Fibroblast of peridontal ligament (primary cell): ENCODE data around the gene GEMIN2.
A peak's percentile ranks its signal among the peaks of the same experiment; 100 is the strongest.
"Not testable (repeated sequence)": the region's sequence is repeated elsewhere in the genome, so short reads cannot be mapped to it uniquely, and the experiment has no call there.

ENCODE experiments used
- DNase-seq: peaks from one replicate; pipeline ENCODE4 v3.0.0-alpha.2; 2010; ENCODE audit errors: extremely low read depth

GEMIN2 gene

GRCh38 chr14:39114073-39114838 lies at the start of gene GEMIN2:
GEMIN2 (plus strand) TSS chr14:39114323; CDS start chr14:39114339, 16 bp downstream.
- DNase-seq: peak; percentile 95

- DNase-seq: not testable (repeated sequence)
Observed at GRCh38 chr14:39069169-39069805, 44.8 kb upstream of the GEMIN2 start.

- no peak for DNase-seq
Observed at GRCh38 chr14:39069923-39070322, 44.2 kb upstream of the GEMIN2 start.

GRCh38 chr14:39071096-39071495 lies 43.0 kb upstream of the GEMIN2 start:
- DNase-seq: no peak

- no peak for DNase-seq
Observed at GRCh38 chr14:39080886-39081285, 33.2 kb upstream of the GEMIN2 start.

- DNase-seq: no peak
Observed at GRCh38 chr14:39083127-39083526, 31.0 kb upstream of the GEMIN2 start.

- DNase-seq: peak; percentile 57
Observed at GRCh38 chr14:39085933-39086332, 28.2 kb upstream of the GEMIN2 start.

- DNase-seq: no peak
Observed at GRCh38 chr14:39087493-39087892, 26.6 kb upstream of the GEMIN2 start.

- no peak for DNase-seq
Observed at GRCh38 chr14:39090548-39091111, 23.5 kb upstream of the GEMIN2 start.

- DNase-seq: no peak
Observed at GRCh38 chr14:39091716-39092115, 22.4 kb upstream of the GEMIN2 start.

- no peak for DNase-seq
Observed at GRCh38 chr14:39094515-39094914, 19.6 kb upstream of the GEMIN2 start.

- no peak for DNase-seq
Observed at GRCh38 chr14:39097159-39097558, 17.0 kb upstream of the GEMIN2 start.

- not testable (repeated sequence) for DNase-seq
Observed at GRCh38 chr14:39099215-39099614, 14.9 kb upstream of the GEMIN2 start.

- no peak for DNase-seq
Observed at GRCh38 chr14:39099748-39100147, 14.4 kb upstream of the GEMIN2 start.

- DNase-seq: peak; percentile 63
Observed at GRCh38 chr14:39102265-39102968, 11.7 kb upstream of the GEMIN2 start.

GRCh38 chr14:39102969-39103957 lies 10.9 kb upstream of the GEMIN2 start, which contains the start of gene SEC23A:
SEC23A (minus strand) TSS chr14:39103235; CDS start chr14:39096118, 7,117 bp downstream.
- DNase-seq: peak; percentile 82

- DNase-seq: not testable (repeated sequence)
Observed at GRCh38 chr14:39104078-39104801, 9.9 kb upstream of the GEMIN2 start.

- DNase-seq: peak; percentile 74
Observed at GRCh38 chr14:39107591-39107996, 6.5 kb upstream of the GEMIN2 start.

- DNase-seq: no peak
Observed at GRCh38 chr14:39108791-39109190, 5.3 kb upstream of the GEMIN2 start.
